ENCODE results near the gene CHMP6. TPM values are rescaled to one million over a fixed set of nuclear protein-coding genes. Genes with fewer than 3 reads are reported as not detected.

The CHMP6 gene
- total RNA-seq, 1 donor from 2014 or later, result 12.5 TPM

- Histone ChIP-seq H3K9ac (ENCODE audit: low read depth in 1 of 3, low read length in 3 of 3) (peak overlapping the region in 1 of 3 donors; percentile 68), H3K27ac (ENCODE audit: low read depth, low read length) (peak overlapping the region; percentile 56), H3K9me3 (ENCODE audit: control insufficient read depth in 3 of 3, low read length in 3 of 3) (no peaks in the 10 kb centered on the region), H3K27me3 (ENCODE audit: control insufficient read depth in 3 of 3, insufficient read depth in 3 of 3, low read length in 3 of 3) (peaks cover 0 to 12% (median 0%) of the 10 kb centered on the region in 3 donors), H3K4me1 (ENCODE audit: control insufficient read depth in 3 of 3, insufficient read depth in 3 of 3, low read length in 3 of 3) (peaks cover 43 to 69% (median 43%) of the 10 kb centered on the region in 3 donors), H3K4me3 (ENCODE audit: low read length in 3 of 3) (peak overlapping the region in 1 of 3 donors; percentile 45), H3K36me3 (ENCODE audit: control insufficient read depth in 3 of 3, insufficient read depth in 3 of 3, low read length in 3 of 3) (no peaks in the 10 kb centered on the region)
Measured at GRCh38 chr17:81049372-81049911, 57.8 kb downstream of the CHMP6 start.

Other genes with a start within 250 kb of the CHMP6 start
- gene BAIAP2, start 43.3 kb downstream of the CHMP6 start, total RNA-seq, result 7.3 TPM
- gene PVALEF, start 173.7 kb downstream of the CHMP6 start, total RNA-seq, result not detected
- 10.4 TPM for gene AATK, start 174.4 kb downstream of the CHMP6 start, total RNA-seq
- gene CEP131, start 231.1 kb downstream of the CHMP6 start, total RNA-seq, result 10.4 TPM
- gene TEPSIN, start 247.2 kb downstream of the CHMP6 start, total RNA-seq, result 5.2 TPM
- 15.7 TPM for gene NDUFAF8, start 247.5 kb downstream of the CHMP6 start, total RNA-seq

Measured in skeletal muscle tissue (tissue), 4 donors.